Stimulated activated CD8-positive, alpha-beta memory T cell treated with anti-CD3 and anti-CD28 coated beads, Interleukin-4, amount 100 ng/mL, for 1 hour (primary cell): ENCODE measurements around the gene SLC66A2.

Experiments used
- DNase-seq, 2 donors: peaks; one replicate each; pipeline ENCODE4 v3.0.0-alpha.2; 2020; ENCODE audit warnings: low read depth in 2 of 2, low spot score in 1 of 2

Gene SLC66A2

DNA sequence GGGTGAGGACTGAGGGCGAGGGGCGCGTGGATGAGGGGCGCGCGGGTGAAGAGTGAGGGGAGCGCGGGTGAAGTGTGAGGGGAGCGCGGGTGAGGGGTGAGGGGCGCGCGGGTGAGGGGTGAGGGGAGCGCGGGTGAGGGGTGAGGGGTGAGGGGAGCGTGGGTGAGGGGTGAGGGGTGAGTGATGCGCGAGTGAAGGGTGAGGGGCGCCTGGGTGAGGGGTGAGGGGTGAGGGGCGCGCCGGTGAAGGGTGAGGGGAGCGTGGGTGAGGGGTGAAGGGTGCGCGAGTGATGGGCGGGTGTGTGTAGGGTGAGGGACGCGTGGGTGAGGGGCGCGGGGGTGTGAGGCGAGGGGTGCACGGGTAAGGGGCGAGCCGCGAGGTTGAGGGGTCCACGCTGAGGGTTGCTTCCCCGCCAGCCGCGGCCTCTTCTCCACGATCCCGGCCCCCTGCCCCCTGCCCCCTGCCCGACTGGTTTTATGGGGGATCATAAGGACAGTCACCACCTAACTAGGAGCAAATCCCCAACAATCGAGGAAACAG lies 1.1 kb upstream of the SLC66A2 start:
- no peak for DNase-seq

DNA sequence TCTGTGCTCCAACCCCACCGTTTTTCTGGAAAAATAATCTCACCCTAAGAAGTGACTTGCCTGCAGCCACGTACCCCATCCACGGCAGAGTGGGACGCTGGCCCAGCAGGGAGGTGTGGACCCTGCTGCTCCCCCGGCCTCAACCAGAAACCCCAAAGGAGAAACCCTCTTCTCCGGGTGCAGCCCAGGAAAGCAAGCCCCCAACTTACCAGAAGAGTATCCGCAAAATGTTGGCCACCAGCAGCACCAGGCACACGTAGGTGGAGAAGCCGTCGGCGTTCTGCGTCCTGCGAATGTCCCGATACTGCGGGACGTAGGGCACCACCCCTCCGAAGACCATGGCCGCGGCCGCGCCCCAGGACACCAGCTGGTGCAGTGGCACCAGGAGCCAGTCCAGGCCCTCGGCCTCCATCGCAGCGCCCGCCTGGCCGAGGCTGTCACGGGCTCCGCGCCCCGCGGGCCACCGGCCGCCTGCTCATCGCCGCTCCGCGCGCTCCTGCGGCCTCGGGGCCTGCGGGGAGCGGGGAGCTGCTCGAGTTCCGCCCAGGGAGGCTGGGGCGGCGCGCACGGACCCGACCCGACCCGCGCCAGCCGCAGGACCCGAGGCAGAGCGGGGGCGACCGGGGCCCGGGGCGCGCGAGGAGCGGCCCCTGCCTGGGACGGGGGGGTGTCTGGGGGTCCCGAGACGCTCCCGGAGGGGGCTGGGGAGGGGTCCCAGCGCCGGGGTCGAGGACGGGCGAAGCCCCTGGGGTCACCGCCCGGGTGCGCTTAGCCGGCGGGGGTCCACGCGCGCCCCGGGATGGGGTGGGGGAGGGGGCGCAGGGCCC lies 725 bp downstream of the SLC66A2 start:
- no peak for DNase-seq

- DNase-seq = no peak
Measured at GRCh38 chr18:79949697-79950487, 1.6 kb downstream of the SLC66A2 start.

DNA sequence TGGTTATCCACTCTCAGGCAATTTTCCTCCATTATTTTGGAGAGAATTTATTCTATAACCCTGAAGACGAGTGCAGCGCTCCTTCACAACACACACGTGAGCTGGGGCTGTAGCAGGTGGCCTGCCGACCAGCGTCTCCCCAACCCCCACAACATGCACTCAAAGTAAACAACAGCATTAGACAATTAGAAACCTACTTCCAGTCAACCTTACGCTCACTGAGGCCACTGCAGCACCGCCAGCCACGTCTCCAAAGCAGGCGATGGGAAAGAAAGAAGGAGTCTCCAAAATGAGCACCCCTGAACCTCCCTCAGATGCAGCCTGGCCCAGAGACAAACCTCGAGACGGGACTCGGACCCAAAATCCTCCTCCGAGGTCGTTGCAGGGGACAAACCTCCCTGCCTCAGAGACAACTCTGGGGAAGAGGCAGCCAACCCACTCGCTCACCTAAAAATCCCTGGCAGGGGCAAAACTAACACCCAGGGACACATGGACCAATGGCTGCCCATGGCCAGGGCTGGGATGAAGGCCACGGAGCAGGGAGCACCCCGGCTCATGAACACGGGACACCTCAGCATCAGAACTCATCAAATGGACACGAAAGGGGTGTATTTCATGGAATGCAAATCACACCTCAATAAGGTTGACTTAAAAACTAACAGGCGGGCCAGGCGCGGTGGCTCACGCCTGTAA lies 2.6 kb downstream of the SLC66A2 start:
- no peak for DNase-seq

- no peak for DNase-seq
Measured at GRCh38 chr18:79947881-79948610, 3.4 kb downstream of the SLC66A2 start.

- DNase-seq = no peak
Measured at GRCh38 chr18:79947054-79947755, 4.2 kb downstream of the SLC66A2 start.

- DNase-seq = no peak
Measured at GRCh38 chr18:79945118-79946042, 6.1 kb downstream of the SLC66A2 start.

- no peak for DNase-seq
Measured at GRCh38 chr18:79944746-79945117, 6.7 kb downstream of the SLC66A2 start.

DNA sequence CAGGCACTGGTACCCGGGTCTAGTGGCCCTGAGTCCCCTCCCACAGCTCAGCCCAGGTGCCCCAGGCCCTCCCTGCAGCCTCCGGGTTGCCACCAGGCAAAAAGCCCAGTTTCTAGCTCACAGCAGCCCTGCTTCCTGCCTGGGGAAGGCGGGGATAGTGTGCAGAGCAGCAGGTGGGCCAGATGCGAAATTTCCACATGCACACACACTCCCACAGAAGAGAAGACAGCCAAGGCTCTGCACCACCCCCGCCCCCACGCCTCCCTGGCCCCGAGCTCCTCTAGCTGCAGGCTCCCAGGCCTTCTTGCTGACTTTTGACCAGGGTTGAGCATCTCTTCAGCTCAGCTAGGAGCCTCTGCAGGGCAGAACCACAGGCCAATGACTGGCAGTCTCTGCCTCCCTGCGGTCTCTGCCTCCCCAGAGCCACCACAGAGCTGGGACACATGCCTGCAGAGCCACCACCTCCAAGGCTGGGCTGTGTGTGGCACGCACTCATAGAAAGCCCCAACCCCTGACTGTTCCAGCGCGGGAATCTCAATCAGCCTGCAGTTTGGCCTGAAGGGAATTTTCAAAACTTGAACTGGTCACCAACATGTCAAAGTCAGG lies 7.2 kb downstream of the SLC66A2 start:
- no peak for DNase-seq

DNA sequence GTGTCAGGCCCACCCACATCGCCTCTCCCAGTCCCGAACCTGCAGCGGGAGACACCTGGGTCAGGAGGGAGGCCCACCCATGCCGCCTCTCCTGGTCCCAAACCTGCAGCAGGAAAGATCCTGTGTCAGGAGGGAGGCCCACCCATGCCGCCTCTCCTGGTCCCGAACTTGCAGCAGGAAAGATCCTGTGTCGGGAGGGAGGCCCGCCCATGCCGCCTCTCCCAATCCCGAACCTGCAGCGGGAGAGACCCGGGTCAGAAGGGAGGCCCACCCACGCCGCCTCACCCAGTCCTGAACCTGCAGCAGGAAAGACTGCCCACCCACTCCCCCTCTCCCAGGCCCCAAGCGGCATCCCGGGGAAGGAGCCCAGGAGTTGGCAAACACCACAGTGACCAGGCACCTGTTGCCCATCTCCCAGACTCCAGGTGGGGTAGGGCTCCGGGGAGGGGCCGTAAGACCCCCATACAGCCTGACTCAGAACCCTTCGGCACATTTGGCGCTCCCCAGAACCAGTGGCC lies 7.8 kb downstream of the SLC66A2 start:
- DNase-seq = no peak

DNA sequence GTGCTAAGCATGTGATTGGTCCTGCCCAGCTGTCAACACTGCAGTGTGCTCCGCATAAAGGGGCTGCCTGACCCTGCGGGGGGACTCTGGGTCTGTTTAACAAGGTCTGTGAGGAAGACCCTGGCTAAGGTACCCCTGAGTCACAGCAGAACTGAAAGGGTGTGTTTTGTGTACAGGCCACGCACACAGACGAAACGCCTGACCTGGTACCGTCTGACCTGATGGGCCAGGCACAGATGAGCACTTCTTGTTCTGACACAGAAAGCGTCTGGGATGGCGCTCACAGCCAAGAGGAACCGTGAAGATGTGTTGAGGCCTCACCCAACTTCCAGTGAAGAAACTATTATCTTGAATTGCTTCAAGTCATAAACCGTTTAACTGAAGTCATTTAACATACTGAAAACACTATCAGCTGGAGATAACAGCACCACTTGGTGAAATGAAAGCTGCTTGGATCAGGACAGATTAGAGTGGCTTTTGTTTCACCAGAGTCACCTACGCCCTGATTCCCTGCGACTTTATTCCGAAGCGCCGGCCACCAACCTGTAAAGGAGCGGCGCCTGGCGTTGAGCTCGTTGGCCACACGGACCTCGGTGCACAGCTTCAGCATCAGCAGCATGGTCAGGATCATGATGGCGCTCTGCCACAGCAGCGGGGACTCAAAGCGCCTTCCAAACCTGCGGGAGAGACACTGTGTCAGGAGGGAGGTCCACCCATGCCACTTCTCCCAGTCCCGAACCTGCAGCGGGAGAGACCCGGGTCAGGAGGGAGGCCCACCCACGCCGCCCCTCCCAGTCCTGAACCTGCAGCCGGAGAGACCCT lies 8.5 kb downstream of the SLC66A2 start:
- DNase-seq = no peak

- DNase-seq = no peak
Measured at GRCh38 chr18:79942211-79942610, 9.2 kb downstream of the SLC66A2 start.

- no peak for DNase-seq
Measured at GRCh38 chr18:79941473-79942119, 9.9 kb downstream of the SLC66A2 start.

DNA sequence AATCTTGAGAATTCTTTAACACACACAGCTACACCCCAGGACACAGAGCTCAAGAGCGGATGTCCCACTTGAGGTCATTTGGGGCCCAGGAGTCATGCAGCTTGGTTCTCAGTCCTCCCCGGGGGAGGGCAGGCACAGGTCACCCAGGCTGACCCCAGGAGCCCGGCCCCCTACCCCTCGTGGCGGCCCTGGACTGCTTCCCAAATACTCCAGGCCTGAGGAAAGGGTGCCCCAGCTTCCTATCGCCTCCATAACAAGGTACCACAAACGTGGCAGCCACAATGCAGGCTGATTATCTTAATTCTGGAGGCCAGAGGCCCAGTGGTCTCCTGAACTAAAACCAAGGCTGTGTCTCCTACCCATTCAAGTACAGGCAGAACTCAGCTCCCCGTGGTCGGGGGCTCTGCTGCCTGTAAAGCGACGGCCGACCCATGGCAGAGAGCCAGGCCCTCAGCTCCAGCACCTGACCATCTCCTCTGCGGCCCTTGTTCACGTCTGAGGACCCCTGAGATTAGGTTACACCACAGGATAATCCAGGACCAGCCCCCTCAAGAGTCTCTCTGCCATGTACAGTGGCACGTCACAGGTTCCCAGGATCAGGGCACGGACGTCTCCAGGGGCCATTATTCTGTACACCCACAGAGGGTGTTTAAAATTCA lies 10.5 kb downstream of the SLC66A2 start:
- no peak for DNase-seq

DNA sequence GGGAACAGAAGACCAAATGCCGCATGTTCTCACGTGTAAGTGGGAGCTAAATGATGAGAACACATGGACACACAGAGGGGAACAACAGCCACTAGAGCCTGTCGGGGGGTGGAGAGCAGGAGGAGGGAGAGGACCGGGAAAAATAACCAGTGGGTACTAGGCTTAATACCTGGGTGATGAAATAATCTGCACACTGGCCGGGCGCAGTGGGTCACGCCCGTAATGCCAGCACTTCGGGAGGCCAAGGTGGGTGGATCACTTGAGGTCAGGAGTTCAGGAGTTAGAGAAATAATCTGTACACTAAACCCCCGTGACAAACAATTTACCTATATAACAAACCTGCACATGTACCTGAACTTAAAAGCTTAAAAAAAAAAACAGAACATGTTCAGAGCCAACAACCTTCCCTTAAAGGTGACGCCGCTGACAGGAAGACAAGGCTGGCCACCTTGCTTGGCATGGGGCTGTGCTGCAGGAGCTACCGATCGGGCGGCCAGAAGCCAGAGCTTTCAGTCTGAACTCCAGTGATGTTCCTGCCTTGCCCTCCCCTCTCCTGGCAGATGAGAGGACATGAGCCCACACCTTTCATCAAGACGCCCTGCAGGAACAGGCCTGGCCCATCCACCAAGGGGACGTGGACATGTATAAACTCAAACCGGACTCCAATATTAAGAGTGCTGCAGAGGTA lies 11.2 kb downstream of the SLC66A2 start:
- DNase-seq = no peak

- DNase-seq = no peak
Measured at GRCh38 chr18:79939096-79939495, 12.4 kb downstream of the SLC66A2 start.
